ENCODE measurements around the gene FBXO31.

DNA sequence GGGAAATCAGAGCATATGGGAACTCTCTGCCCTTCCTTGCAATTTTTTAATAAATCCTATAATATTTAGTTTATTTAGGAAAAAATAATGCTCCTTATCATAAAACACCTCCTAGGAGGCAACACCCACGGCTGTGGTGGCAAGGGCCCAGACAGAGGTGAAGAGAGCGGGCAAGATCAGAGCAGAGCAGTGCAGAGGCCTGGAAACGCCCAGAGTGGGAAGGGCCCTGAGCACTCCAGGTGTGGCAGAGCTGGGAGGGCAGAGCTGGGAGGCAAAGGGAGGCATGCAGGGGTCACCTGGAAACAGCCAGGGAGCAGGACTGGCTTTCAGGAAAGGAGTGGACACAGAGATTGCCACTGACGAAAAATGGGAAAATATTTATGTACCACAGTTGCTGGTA, 17.3 kb downstream of the FBXO31 start:
- no peak for TF ChIP-seq EP300 (IDR thresholded peaks at IDR 0.05)
- TF ChIP-seq, protein P1, sequence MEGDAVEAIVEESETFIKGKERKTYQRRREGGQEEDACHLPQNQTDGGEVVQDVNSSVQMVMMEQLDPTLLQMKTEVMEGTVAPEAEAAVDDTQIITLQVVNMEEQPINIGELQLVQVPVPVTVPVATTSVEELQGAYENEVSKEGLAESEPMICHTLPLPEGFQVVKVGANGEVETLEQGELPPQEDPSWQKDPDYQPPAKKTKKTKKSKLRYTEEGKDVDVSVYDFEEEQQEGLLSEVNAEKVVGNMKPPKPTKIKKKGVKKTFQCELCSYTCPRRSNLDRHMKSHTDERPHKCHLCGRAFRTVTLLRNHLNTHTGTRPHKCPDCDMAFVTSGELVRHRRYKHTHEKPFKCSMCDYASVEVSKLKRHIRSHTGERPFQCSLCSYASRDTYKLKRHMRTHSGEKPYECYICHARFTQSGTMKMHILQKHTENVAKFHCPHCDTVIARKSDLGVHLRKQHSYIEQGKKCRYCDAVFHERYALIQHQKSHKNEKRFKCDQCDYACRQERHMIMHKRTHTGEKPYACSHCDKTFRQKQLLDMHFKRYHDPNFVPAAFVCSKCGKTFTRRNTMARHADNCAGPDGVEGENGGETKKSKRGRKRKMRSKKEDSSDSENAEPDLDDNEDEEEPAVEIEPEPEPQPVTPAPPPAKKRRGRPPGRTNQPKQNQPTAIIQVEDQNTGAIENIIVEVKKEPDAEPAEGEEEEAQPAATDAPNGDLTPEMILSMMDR (IDR thresholded peaks at IDR 0.05): no peak
- no peak for TF ChIP-seq POLR2A (IDR thresholded peaks at IDR 0.05)
- no peak for TF ChIP-seq POLR2AphosphoS5 (IDR thresholded peaks at IDR 0.05)
